Measurements from ENCODE around the gene KLRG1.

DNA sequence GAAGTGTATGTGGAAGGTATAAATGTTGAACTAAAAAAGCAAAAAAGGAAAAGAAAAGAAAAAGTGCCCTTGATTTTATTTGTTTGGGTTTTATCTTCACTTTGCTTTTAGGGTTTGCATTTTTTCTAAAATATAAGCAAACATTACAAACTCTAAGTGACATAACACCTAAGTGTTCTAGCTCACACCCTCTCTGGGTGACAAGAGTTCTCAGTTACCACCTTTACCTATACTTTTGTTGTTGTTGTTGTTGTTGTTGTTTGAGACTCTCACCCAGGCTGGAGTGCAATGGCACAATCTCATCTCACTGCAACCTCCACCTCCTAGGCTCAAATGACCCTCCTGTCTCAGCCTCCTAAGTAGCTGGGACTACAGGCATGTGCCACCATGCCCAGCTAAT is 13.0 kb downstream of the KLRG1 start:
- no peak for TF ChIP-seq POLR2AphosphoS5 (IDR thresholded peaks at IDR 0.05)
- TF ChIP-seq, protein P1, sequence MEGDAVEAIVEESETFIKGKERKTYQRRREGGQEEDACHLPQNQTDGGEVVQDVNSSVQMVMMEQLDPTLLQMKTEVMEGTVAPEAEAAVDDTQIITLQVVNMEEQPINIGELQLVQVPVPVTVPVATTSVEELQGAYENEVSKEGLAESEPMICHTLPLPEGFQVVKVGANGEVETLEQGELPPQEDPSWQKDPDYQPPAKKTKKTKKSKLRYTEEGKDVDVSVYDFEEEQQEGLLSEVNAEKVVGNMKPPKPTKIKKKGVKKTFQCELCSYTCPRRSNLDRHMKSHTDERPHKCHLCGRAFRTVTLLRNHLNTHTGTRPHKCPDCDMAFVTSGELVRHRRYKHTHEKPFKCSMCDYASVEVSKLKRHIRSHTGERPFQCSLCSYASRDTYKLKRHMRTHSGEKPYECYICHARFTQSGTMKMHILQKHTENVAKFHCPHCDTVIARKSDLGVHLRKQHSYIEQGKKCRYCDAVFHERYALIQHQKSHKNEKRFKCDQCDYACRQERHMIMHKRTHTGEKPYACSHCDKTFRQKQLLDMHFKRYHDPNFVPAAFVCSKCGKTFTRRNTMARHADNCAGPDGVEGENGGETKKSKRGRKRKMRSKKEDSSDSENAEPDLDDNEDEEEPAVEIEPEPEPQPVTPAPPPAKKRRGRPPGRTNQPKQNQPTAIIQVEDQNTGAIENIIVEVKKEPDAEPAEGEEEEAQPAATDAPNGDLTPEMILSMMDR (IDR thresholded peaks at IDR 0.05) = no peak
